Adrenal gland (tissue), 12 donors: Measurements from ENCODE around the gene NUP62. TPM values are rescaled to one million over a fixed set of nuclear protein-coding genes. Genes with fewer than 3 reads are reported as not detected.

Experiments used
- DNase-seq, 7 donors: peaks; one replicate each; pipeline ENCODE4 v3.0.0-alpha.2; 2019 to 2020
- H3K27ac ChIP-seq, 5 donors: fragments of 200-600 bp; sonication (generic) in 4 of 5; 1 replicate in 3 of 5; 2 replicates in 2 of 5; pipeline versions ENCODE4 v1.5.1 to v1.8.0; 2016 to 2020; ENCODE audit warnings: mild to moderate bottlenecking in 1 of 5
- H3K27me3 ChIP-seq: fragments of 200-600 bp; 2 replicates; pipeline ENCODE4 v1.8.0; 2021
- H3K36me3 ChIP-seq, 2 donors: fragments of 200-600 bp; replicated peaks in 1 of 2; 1 replicate in 1 of 2; 2 replicates in 1 of 2; pipeline versions ENCODE4 v1.5.1 to v1.8.0; 2018 to 2022
- H3K4me1 ChIP-seq, 2 donors: fragments of 200-600 bp; replicated peaks in 1 of 2; 1 replicate in 1 of 2; 2 replicates in 1 of 2; pipeline versions ENCODE4 v1.5.1 to v1.8.0; 2018 to 2021
- H3K4me3 ChIP-seq, 4 donors: fragments of 200-600 bp; sonication (generic) in 3 of 4; one replicate each; pipeline ENCODE4 v1.5.1; 2016 to 2018
- H3K9me3 ChIP-seq, 3 donors: fragments of 200-600 bp; sonication (generic) in 1 of 3; replicated peaks in 1 of 3; 1 replicate in 2 of 3; 2 replicates in 1 of 3; pipeline versions ENCODE4 v1.5.1 to v1.8.0; 2016 to 2021
- POLR2A ChIP-seq, 2 donors: fragments of 450-650 bp; IDR thresholded peaks; one replicate each; pipeline ENCODE4 v1.6.1; 2017; ENCODE audit warnings: antibody characterized with exemption in 2 of 2, mild to moderate bottlenecking in 2 of 2, moderate library complexity in 1 of 2
- WGBS, 4 donors: extraction: QIAGEN DNeasy Blood & Tissue Kit in 2 of 4; methylation state at CpG; one replicate each; pipeline versions ENCODE4 v1.1.5 to v1.1.7; 2013 to 2017; 5-methylcytosine and 5-hydroxymethylcytosine counted together
- intact Hi-C, 2 donors: fragments of 100-400 bp; cut with DNase I; formaldehyde crosslinking; loops; one replicate each; pipeline versions ENCODE4 v1.14.1 to v1.15.0; 2022 to 2023
- polyA plus RNA-seq, 3 donors: library from polyadenylated mRNA; stranded (reverse); fragments of 200-250 nt in 2 of 3; fragments of 350-450 nt in 1 of 3; fragmentation: Illumina TruSeq in 1 of 3; extraction: RNeasy Lipid Tissue Mini Kit (QIAGEN cat#74804) in 1 of 3; gene quantifications; one replicate each; pipeline ENCODE4 v1.2.3, GENCODE V29; 2013 to 2014
- total RNA-seq, 9 donors: library from RNA; depleted of rRNA in 4 of 9; stranded (reverse); fragments of >200 nt in 4 of 9; fragments of 120-200 nt in 1 of 9; fragmentation: NEBNext Ultra II Directional in 1 of 9; extraction: Animal tissue kit (Norgen Biotek cat#: 25700) in 1 of 9; gene quantifications; one replicate each; pipeline versions ENCODE4 v1.1.0 to v1.2.4, GENCODE V29; 2013 to 2023
- TF ChIP-seq, protein P1 (sequence below), 6 experiments: fragments of 450-650 bp in 4 of 6; fragments of 200-600 bp in 2 of 6; sonication (generic) in 1 of 6; IDR thresholded peaks; 1 replicate in 5 of 6; 2 replicates in 1 of 6; pipeline versions ENCODE4 v1.5.1 to v1.8.0; 2016 to 2021; ENCODE audit warnings: antibody characterized with exemption in 6 of 6, mild to moderate bottlenecking in 2 of 6, moderate library complexity in 1 of 6
- donor health status: healthy with polysubstance abuse.
- donor health status: Bipolar disorder and iron deficiency.
- donor health status: DM: yes; HTN: yes; CAD: no.
- donor health status: DM: no; HTN: no; CAD: no.
- donor health status: DM: no; HTN: no; CAD: no.
- donor health status: DM: yes; HTN: yes; CAD: no.

The NUP62 gene
- total and polyA plus RNA-seq, 12 donors = 26.4 to 71.8 (median 48.3) TPM

DNA sequence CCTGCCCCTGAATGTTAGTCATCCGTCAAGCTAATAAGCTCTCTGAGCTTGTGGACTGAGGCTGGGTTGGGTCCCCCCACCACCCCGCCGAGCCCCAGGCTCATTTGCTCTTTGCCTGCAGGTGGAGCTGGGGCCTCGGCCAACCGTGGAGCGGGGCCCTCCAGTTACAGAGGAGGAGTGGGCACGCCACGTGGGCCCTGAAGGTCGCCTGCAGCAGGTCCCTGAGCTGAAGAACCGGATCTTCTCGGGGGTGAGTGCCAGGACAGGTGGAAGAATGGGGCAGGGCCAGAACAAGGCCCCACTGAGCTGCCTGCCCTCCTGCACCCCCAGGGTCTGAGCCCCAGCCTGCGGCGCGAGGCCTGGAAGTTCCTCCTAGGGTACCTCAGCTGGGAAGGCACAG, 46.7 kb downstream of the NUP62 start:
- peak in 2 of 7 donors; percentile 10 to 14 for DNase-seq
- Histone ChIP-seq H3K4me1 (peaks cover 8 to 9% of the 10 kb centered on the region in 2 donors), H3K9me3 (no peaks in the 10 kb centered on the region), H3K27me3 (no peaks in the 10 kb centered on the region), H3K27ac (no peak overlapping the region), H3K4me3 (no peak overlapping the region), H3K36me3 (peaks cover 0 to 78% of the 10 kb centered on the region in 2 donors)
- no peak for TF ChIP-seq POLR2A (IDR thresholded peaks at IDR 0.05)
- TF ChIP-seq, protein P1, sequence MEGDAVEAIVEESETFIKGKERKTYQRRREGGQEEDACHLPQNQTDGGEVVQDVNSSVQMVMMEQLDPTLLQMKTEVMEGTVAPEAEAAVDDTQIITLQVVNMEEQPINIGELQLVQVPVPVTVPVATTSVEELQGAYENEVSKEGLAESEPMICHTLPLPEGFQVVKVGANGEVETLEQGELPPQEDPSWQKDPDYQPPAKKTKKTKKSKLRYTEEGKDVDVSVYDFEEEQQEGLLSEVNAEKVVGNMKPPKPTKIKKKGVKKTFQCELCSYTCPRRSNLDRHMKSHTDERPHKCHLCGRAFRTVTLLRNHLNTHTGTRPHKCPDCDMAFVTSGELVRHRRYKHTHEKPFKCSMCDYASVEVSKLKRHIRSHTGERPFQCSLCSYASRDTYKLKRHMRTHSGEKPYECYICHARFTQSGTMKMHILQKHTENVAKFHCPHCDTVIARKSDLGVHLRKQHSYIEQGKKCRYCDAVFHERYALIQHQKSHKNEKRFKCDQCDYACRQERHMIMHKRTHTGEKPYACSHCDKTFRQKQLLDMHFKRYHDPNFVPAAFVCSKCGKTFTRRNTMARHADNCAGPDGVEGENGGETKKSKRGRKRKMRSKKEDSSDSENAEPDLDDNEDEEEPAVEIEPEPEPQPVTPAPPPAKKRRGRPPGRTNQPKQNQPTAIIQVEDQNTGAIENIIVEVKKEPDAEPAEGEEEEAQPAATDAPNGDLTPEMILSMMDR (IDR thresholded peaks at IDR 0.05) = no peak
- intact Hi-C loops = no loop called here
- 90 to 99% (median 96%) methylated on average over 5 to 14 of the region's 14 CpGs for whole genome bisulfite sequencing, 4 donors

DNA sequence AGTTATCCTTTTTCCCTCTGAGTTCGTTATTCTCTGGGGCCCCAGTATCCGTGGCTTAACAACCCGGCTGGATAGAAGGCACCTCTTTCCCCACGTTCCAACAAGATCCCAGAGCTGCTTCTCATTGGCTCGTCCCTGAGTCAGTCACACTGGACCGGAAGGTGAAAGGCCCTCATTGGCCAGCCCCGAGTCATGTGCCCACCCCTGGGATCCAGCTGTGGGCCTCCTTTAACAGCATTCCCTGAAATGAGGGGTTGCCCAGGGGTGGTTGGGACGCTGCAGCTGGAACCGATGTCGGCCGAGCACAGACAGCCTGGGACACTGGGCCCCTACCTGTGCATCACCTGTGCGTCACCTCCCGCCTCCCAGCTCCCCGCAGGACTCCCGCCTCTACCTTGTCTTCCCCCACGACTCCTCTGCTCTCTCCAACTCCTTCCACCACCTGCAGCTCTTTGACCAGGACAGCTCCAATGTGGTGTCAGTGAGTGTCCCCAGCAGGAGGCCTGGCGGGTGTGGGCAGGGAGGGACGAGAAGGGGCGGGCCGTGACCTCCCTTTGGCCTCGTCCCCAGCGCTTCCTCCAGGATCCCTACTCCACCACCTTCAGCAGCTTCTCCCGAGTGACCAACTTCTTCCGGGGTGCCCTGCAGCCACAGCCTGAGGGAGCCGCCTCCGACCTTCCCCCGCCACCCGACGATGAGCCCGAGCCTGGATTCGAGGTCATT, 47.5 kb downstream of the NUP62 start:
- intact Hi-C loops = no loop called here
- Histone ChIP-seq H3K36me3 (peaks cover 0 to 78% of the 10 kb centered on the region in 2 donors), H3K27me3 (no peaks in the 10 kb centered on the region), H3K4me3 (no peak overlapping the region), H3K27ac (no peak overlapping the region), H3K4me1 (peaks cover 8 to 9% of the 10 kb centered on the region in 2 donors), H3K9me3 (no peaks in the 10 kb centered on the region)
- TF ChIP-seq, protein P1 (IDR thresholded peaks at IDR 0.05) = no peak
- TF ChIP-seq POLR2A (IDR thresholded peaks at IDR 0.05) = no peak
- 83 to 89% (median 87%) methylated on average over 30 to 31 of the region's 31 CpGs for WGBS, 4 donors
- peak in 4 of 7 donors; percentile 8 to 54 (median 24) for DNase-seq

DNA sequence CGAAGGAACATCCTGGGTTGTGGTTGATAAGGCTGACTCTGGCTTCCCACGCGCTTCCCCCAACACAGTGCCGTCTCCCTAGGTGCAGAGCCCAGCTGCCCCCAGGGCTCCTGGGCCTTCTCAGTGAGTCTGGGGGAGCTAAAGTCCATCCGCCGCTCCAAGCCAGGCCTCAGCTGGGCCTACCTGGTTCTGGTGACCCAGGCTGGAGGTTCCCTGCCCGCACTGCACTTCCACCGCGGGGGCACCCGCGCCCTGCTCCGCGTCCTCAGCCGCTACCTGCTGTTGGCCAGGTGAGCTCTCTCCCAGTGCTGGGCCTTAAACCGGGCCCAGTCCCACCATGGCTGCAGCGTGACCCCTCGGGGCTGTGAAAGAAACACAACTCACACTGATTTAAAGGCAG, 48.1 kb downstream of the NUP62 start:
- peaks cover 8 to 9% of the 10 kb centered on the region in 2 donors for H3K4me1 ChIP-seq
- intact Hi-C loops = no loop called here
- no peak overlapping the region for H3K4me3 ChIP-seq
- H3K27me3 ChIP-seq = no peaks in the 10 kb centered on the region
- no peaks in the 10 kb centered on the region for H3K9me3 ChIP-seq
- H3K36me3 ChIP-seq = peaks cover 0 to 72% of the 10 kb centered on the region in 2 donors
- 94 to 97% (median 95%) methylated on average over 8 to 17 of the region's 17 CpGs for WGBS, 4 donors
- DNase-seq = peak in 3 of 7 donors; percentile 8 to 26 (median 15)
- H3K27ac ChIP-seq = no peak overlapping the region
- TF ChIP-seq, protein P1 (IDR thresholded peaks at IDR 0.05) = no peak
- TF ChIP-seq POLR2A (IDR thresholded peaks at IDR 0.05) = no peak

DNA sequence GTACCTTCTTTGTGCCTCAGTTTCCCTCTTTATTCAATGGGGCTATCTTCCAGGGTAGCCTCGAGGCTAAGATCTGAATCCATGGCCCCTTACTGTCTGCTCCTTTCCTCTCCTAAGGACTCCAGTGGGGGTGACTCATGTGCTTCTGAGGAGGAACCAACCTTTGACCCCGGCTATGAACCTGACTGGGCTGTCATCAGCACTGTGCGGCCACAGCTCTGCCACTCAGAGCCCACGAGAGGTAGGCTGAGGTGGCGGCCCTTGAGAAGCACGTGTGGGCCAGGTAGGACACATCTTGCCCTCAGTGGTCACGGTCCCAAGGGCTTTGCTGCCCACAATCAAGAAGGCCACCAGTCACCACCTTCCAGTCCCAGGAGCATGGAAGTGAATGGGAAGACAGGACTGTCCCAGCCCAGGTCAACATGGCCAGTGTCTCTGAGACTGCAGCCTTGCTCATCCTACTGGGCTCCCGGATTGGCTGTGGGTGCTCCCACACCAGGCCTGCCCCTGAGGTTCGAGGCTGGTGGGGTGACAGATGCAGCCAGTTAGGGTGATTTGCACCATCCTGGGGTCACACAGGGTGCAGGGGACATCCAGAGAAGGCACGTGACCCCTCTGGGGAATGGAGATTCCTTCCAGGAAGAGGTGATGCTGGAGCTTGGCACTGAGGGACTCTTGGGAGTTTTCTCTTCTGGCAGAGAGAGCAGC, 49.0 kb downstream of the NUP62 start:
- WGBS, 4 donors = 86 to 92% (median 88%) methylated on average over 4 to 10 of the region's 10 CpGs
- intact Hi-C loops = no loop called here
- Histone ChIP-seq H3K4me3 (no peak overlapping the region), H3K9me3 (no peaks in the 10 kb centered on the region), H3K4me1 (peaks cover 11 to 15% of the 10 kb centered on the region in 2 donors), H3K36me3 (peaks cover 0 to 65% of the 10 kb centered on the region in 2 donors), H3K27ac (no peak overlapping the region), H3K27me3 (no peaks in the 10 kb centered on the region)
- no peak for TF ChIP-seq POLR2A (IDR thresholded peaks at IDR 0.05)
- TF ChIP-seq, protein P1 (IDR thresholded peaks at IDR 0.05) = no peak
- DNase-seq = peak in 5 of 7 donors; percentile 9 to 55 (median 26)
